Measurements from ENCODE around the gene CELSR2. TPM values are rescaled to one million over a fixed set of nuclear protein-coding genes. Genes with fewer than 3 reads are reported as not detected.

The CELSR2 gene
- polyA plus RNA-seq, 3 donors: 0.03 to 0.97 (median 0.04) TPM

GRCh38 chr1:109306832-109307273 lies 57.5 kb downstream of the CELSR2 start, which contains the start of gene MYBPHL:
Gene MYBPHL, minus strand, starts transcription at chr1:109307011. Its CDS starts 20 bp downstream, at chr1:109306991.
- no peak for TF ChIP-seq CTCF (IDR thresholded peaks at IDR 0.05)
- Histone ChIP-seq H3K9me3 (replicated peaks in 1 of 2; ENCODE audit: control insufficient read depth in 1 of 2, insufficient read depth in 1 of 2, low read length in 2 of 2) (no peaks in the 10 kb centered on the region), H3K27ac (ENCODE audit: low read depth in 1 of 2, low read length in 2 of 2) (peak within 1 kb of the TSS in 1 of 2 donors; percentile 52), H4K20me1 (ENCODE audit: insufficient read depth, low read length) (no peaks in the 10 kb centered on the region), H3K4me3 (replicated peaks in 1 of 3; ENCODE audit: low read depth in 2 of 3, low read length in 3 of 3) (peak within 1 kb of the TSS in 1 of 3 experiments; percentile 35), H3K4me2 (replicated peaks; ENCODE audit: extremely low read depth, low read length, poor library complexity, severe bottlenecking) (peak within 1 kb of the TSS; percentile 27), H3K27me3 (ENCODE audit: control insufficient read depth in 2 of 2, insufficient read depth in 2 of 2, low read length in 2 of 2) (no peaks in the 10 kb centered on the region), H3K36me3 (replicated peaks in 1 of 2; ENCODE audit: control insufficient read depth in 1 of 2, insufficient read depth in 2 of 2, low read length in 2 of 2) (peaks cover 13 to 25% of the 10 kb centered on the region in 2 donors), H3K9ac (ENCODE audit: insufficient read depth, low read length, poor library complexity, severe bottlenecking) (peak within 1 kb of the TSS; percentile 28), H3K79me2 (ENCODE audit: insufficient read depth, low read length) (no peaks in the 10 kb centered on the region), H3K4me1 (ENCODE audit: control insufficient read depth in 1 of 2, insufficient read depth in 2 of 2, low read length in 2 of 2) (peaks cover 22 to 24% of the 10 kb centered on the region in 2 donors), H2AFZ (ENCODE audit: insufficient read depth, low read depth, low read length, poor library complexity, severe bottlenecking) (peak within 1 kb of the TSS; percentile 32)
- Mint-ChIP-seq H3K36me3 (peaks cover 28 to 31% of the 10 kb centered on the region in 2 donors), H3K4me3 (peak within 1 kb of the TSS in 1 of 2 donors; percentile 32), H3K9me3 (no peaks in the 10 kb centered on the region), H3K27me3 (ENCODE audit: low read depth in 3 of 3) (peaks cover 0 to 1% (median 0%) of the 10 kb centered on the region in 3 donors), H3K27ac (peak within 1 kb of the TSS in 5 of 7 donors; percentile 21 to 85 (median 54)), H3K4me1 (peaks cover 27% of the 10 kb centered on the region)
- intact Hi-C loops (cut with micrococcal nuclease): no loop called here
- DNase-seq: no peak
- 92% methylated on average over 2 of the region's 7 CpGs for WGBS (ENCODE audit: insufficient coverage)

- peak; percentile 15 to 28 (median 25) for DNase-seq
- Histone ChIP-seq H3K36me3 (replicated peaks in 1 of 2; ENCODE audit: control insufficient read depth in 1 of 2, insufficient read depth in 2 of 2, low read length in 2 of 2) (peaks cover 17 to 30% of the 10 kb centered on the region in 2 donors), H3K9me3 (replicated peaks in 1 of 2; ENCODE audit: control insufficient read depth in 1 of 2, insufficient read depth in 1 of 2, low read length in 2 of 2) (no peaks in the 10 kb centered on the region), H3K9ac (ENCODE audit: insufficient read depth, low read length, poor library complexity, severe bottlenecking) (peak overlapping the region; percentile 28), H3K4me1 (ENCODE audit: control insufficient read depth in 1 of 2, insufficient read depth in 2 of 2, low read length in 2 of 2) (peaks cover 22 to 24% of the 10 kb centered on the region in 2 donors), H3K27ac (ENCODE audit: low read depth in 1 of 2, low read length in 2 of 2) (peak overlapping the region in 1 of 2 donors; percentile 52), H2AFZ (ENCODE audit: insufficient read depth, low read depth, low read length, poor library complexity, severe bottlenecking) (peak overlapping the region; percentile 32), H3K27me3 (ENCODE audit: control insufficient read depth in 2 of 2, insufficient read depth in 2 of 2, low read length in 2 of 2) (no peaks in the 10 kb centered on the region), H3K79me2 (ENCODE audit: insufficient read depth, low read length) (no peaks in the 10 kb centered on the region), H4K20me1 (ENCODE audit: insufficient read depth, low read length) (no peaks in the 10 kb centered on the region), H3K4me2 (replicated peaks; ENCODE audit: extremely low read depth, low read length, poor library complexity, severe bottlenecking) (peak overlapping the region; percentile 27), H3K4me3 (replicated peaks in 1 of 3; ENCODE audit: low read depth in 2 of 3, low read length in 3 of 3) (peak overlapping the region in 1 of 3 experiments; percentile 35)
- Mint-ChIP-seq H3K27ac (peak overlapping the region in 5 of 7 donors; percentile 21 to 85 (median 54)), H3K9me3 (no peaks in the 10 kb centered on the region), H3K27me3 (ENCODE audit: low read depth in 3 of 3) (peaks cover 0 to 1% (median 0%) of the 10 kb centered on the region in 3 donors), H3K4me1 (peaks cover 27% of the 10 kb centered on the region), H3K4me3 (peak overlapping the region in 1 of 2 donors; percentile 32), H3K36me3 (peaks cover 31 to 37% of the 10 kb centered on the region in 2 donors)
- TF ChIP-seq CTCF (IDR thresholded peaks at IDR 0.05): no peak
- intact Hi-C loops (cut with micrococcal nuclease): no loop called here
- 30% methylated on average over 4 of the region's 14 CpGs for WGBS (ENCODE audit: insufficient coverage)
These were observed 58.1 kb downstream of the CELSR2 start for GRCh38 chr1:109307274-109308021.

Data from CD14-positive monocyte (primary cell).